Peyer's patch (tissue), 4 donors: Measurements from ENCODE around the gene IL17C. TPM values are rescaled to one million over a fixed set of nuclear protein-coding genes. Genes with fewer than 3 reads are reported as not detected.

ENCODE experiments used
- DNase-seq, 3 donors: peaks; one replicate each; pipeline ENCODE4 v3.0.0-alpha.2; 2017 to 2019
- H3K27ac ChIP-seq, 4 donors: fragments of 200-600 bp; sonication (generic); one replicate each; pipeline ENCODE4 v1.5.1; 2016 to 2019
- H3K27me3 ChIP-seq, 2 donors: fragments of 200-600 bp; sonication (generic); one replicate each; pipeline ENCODE4 v1.5.1; 2019
- H3K36me3 ChIP-seq, 3 donors: fragments of 200-600 bp; sonication (generic); one replicate each; pipeline ENCODE4 v1.5.1; 2016 to 2019
- H3K4me1 ChIP-seq, 4 donors: fragments of 200-600 bp; sonication (generic); one replicate each; pipeline ENCODE4 v1.5.1; 2016 to 2019
- H3K4me3 ChIP-seq, 4 donors: fragments of 200-600 bp; sonication (generic); 1 replicate in 3 of 4; 2 replicates in 1 of 4; pipeline ENCODE4 v1.5.1; 2016 to 2019; ENCODE audit warnings: mild to moderate bottlenecking in 1 of 4
- H3K9me3 ChIP-seq, 4 donors: fragments of 200-600 bp; sonication (generic); one replicate each; pipeline ENCODE4 v1.5.1; 2016 to 2019; ENCODE audit warnings: mild to moderate bottlenecking in 1 of 4
- CTCF ChIP-seq, 6 experiments: fragments of 450-650 bp in 4 of 6; fragments of 200-600 bp in 2 of 6; sonication (generic) in 1 of 6; IDR thresholded peaks; one replicate each; pipeline ENCODE4 v1.5.1; 2017 to 2019; ENCODE audit warnings: antibody characterized with exemption in 6 of 6, mild to moderate bottlenecking in 3 of 6, moderate library complexity in 1 of 6
- POLR2A ChIP-seq, 2 donors: fragments of 450-650 bp; IDR thresholded peaks; one replicate each; pipeline ENCODE4 v1.5.1; 2017; ENCODE audit warnings: antibody characterized with exemption in 2 of 2, mild to moderate bottlenecking in 2 of 2, moderate library complexity in 2 of 2
- total RNA-seq, 4 donors: library from RNA; depleted of rRNA; stranded (reverse); fragments of >200 nt; gene quantifications; one replicate each; pipeline ENCODE4 v1.1.0, GENCODE V29; 2016

Gene IL17C
- total RNA-seq, 4 donors from 2014 or later, result not detected

- H3K36me3 ChIP-seq, result peaks cover 0 to 86% (median 0%) of the 10 kb centered on the region in 3 donors
- H3K9me3 ChIP-seq, result no peaks in the 10 kb centered on the region
- peaks cover 0 to under 1% (median 0%) of the 10 kb centered on the region in 4 donors for H3K4me1 ChIP-seq
- TF ChIP-seq CTCF (IDR thresholded peaks at IDR 0.05) (no peak), POLR2A (IDR thresholded peaks at IDR 0.05) (no peak)
- no peak for DNase-seq
- no peaks in the 10 kb centered on the region for H3K27me3 ChIP-seq
- no peak overlapping the region for H3K27ac ChIP-seq
- no peak overlapping the region for H3K4me3 ChIP-seq
Measured at GRCh38 chr16:88624977-88625576, 13.3 kb upstream of the IL17C start.

GRCh38 chr16:88626646-88627045, 11.7 kb upstream of the IL17C start:
- no peaks in the 10 kb centered on the region for H3K27me3 ChIP-seq
- no peaks in the 10 kb centered on the region for H3K9me3 ChIP-seq
- H3K4me3 ChIP-seq, result no peak overlapping the region
- H3K36me3 ChIP-seq, result peaks cover 0 to 99% (median 0%) of the 10 kb centered on the region in 3 donors
- no peak overlapping the region for H3K27ac ChIP-seq
- TF ChIP-seq POLR2A (IDR thresholded peaks at IDR 0.05), result no peak
- TF ChIP-seq CTCF (IDR thresholded peaks at IDR 0.05), result no peak
- no peak for DNase-seq
- no peaks in the 10 kb centered on the region for H3K4me1 ChIP-seq

- Histone ChIP-seq H3K4me1 (no peaks in the 10 kb centered on the region), H3K27ac (no peak overlapping the region), H3K36me3 (peaks cover 0 to 98% (median 0%) of the 10 kb centered on the region in 3 donors), H3K4me3 (no peak overlapping the region), H3K9me3 (no peaks in the 10 kb centered on the region), H3K27me3 (no peaks in the 10 kb centered on the region)
- peak in 1 of 3 donors; percentile 44 for DNase-seq
- TF ChIP-seq POLR2A (IDR thresholded peaks at IDR 0.05) (no peak), CTCF (IDR thresholded peaks at IDR 0.05) (no peak)
Measured at GRCh38 chr16:88627531-88628411, 10.6 kb upstream of the IL17C start.

- H3K27ac ChIP-seq, result no peak overlapping the region
- H3K4me3 ChIP-seq, result no peak overlapping the region
- peaks cover 0 to 5% (median 4%) of the 10 kb centered on the region in 4 donors for H3K4me1 ChIP-seq
- no peaks in the 10 kb centered on the region for H3K27me3 ChIP-seq
- no peaks in the 10 kb centered on the region for H3K9me3 ChIP-seq
- no peak for DNase-seq
- H3K36me3 ChIP-seq, result peaks cover 0 to 90% (median 0%) of the 10 kb centered on the region in 3 donors
- TF ChIP-seq CTCF (IDR thresholded peaks at IDR 0.05) (peak in 2 of 6 experiments; percentile 4 to 15), POLR2A (IDR thresholded peaks at IDR 0.05) (no peak)
Measured at GRCh38 chr16:88628512-88628974, 9.8 kb upstream of the IL17C start.

GRCh38 chr16:88629835-88630234, 8.5 kb upstream of the IL17C start:
- no peak overlapping the region for H3K27ac ChIP-seq
- peaks cover 0 to 77% (median 0%) of the 10 kb centered on the region in 3 donors for H3K36me3 ChIP-seq
- TF ChIP-seq CTCF (IDR thresholded peaks at IDR 0.05) (no peak), POLR2A (IDR thresholded peaks at IDR 0.05) (no peak)
- no peak overlapping the region for H3K4me3 ChIP-seq
- no peaks in the 10 kb centered on the region for H3K9me3 ChIP-seq
- H3K27me3 ChIP-seq, result no peaks in the 10 kb centered on the region
- H3K4me1 ChIP-seq, result peaks cover 0 to 17% (median 12%) of the 10 kb centered on the region in 4 donors
- DNase-seq, result no peak
